HG02610 (cell line): ENCODE data around the gene IER2.
A peak's percentile ranks its signal among the peaks of the same experiment; 100 is the strongest.
"Not testable (repeated sequence)": the region's sequence is repeated elsewhere in the genome, so short reads cannot be mapped to it uniquely, and the experiment has no call there.

Experiments used
- ATAC-seq: cut with Tn5 transposase; IDR thresholded peaks from one replicate; pipeline ENCODE4 v1.9.1; 2021; ENCODE audit warnings: mild to moderate bottlenecking, moderate library complexity; ENCODE audit not compliant: unreplicated experiment

Gene IER2

GRCh38 chr19:13138171-13138915, 11.9 kb upstream of the IER2 start:
- no peak for ATAC-seq

- no peak for ATAC-seq
Measured at GRCh38 chr19:13138916-13139198, 11.4 kb upstream of the IER2 start.

GRCh38 chr19:13139633-13140311, 10.4 kb upstream of the IER2 start:
- ATAC-seq, result no peak

DNA sequence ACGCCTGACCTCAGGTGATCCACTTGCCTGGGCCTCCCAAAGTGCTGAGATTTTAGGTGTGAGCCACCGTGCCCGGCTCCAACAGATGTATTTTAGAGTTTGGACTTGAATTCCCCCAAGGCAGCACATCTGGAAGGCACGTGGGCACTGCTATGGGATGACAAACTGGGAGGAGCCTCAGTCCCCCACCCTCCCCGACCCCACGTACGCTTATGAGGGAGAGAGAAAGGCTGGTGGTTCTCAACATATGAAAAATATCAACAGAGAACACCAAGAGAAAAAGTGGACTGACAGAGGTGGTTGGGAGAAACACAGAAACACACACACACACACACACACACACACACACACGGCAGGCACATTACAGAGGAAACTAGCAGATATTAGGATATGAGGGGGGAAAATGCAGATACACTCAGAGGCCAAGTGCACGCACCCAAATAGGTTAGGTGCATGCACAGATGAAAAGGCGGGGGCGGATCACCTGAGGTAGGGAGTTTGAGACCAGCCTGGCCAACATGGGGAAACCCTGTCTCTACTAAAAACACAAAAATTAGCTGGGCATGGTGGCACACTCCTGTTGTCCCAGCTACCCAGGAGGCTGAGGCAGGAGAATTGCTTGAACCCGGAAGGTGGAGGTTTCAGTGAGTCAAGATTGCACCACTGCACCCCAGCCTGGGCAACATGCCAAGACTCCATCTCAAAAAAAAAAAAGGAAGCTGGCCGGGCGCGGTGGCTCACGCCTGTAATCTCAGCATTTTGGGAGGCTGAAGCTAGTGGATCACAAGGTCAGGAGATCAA, 3.2 kb upstream of the IER2 start:
- ATAC-seq, result no peak

DNA sequence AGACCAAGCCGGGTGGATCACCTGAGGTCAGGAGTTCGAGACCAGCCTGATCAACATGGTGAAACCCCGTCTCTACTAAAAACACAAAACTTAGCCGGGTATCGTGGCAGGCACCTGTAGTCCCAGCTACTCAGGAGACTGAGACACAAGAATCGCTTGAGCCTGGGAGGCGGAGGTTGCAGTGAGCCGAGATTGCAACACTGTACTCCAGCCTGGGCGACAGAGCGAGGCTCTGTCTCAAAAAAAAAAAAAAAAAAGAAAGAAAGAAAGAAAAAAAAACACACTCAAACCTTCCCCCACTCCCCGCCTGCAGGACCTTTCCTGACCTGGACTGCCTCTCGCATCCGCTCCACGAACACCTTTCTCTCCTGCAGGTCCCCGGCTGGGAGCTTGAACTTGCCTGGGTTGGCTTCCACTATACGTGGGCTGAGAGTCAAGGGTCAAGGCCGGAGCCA, 1.0 kb upstream of the IER2 start:
- ATAC-seq, result not testable (repeated sequence)

DNA sequence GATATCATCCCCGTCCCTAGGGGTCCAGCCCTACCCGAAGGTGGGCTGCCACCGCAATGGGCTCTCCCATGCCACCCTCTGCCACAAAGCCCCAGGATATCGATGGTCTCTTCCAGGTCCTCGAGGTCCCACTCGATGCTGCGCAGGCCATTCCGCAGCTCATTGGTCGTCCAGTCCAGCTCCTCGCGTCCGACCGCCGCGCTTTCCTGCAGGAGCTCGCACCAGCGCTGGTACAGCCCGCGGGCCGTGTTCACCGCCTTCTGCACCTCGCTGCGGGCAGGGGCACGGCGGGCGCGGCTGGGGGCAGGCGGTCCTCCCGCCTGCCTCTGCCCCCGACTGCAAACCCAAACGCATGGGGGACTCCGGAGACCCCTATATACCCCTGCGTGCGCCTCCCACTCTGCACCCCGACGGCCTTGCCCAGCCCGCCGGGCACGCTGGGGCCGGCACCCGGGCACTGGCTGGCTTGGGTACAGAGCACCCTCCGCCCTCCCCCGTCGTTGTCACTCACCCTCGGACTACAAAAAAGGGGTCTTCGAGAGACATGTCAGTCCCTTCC, 504 bp upstream of the IER2 start:
- no peak for ATAC-seq

DNA sequence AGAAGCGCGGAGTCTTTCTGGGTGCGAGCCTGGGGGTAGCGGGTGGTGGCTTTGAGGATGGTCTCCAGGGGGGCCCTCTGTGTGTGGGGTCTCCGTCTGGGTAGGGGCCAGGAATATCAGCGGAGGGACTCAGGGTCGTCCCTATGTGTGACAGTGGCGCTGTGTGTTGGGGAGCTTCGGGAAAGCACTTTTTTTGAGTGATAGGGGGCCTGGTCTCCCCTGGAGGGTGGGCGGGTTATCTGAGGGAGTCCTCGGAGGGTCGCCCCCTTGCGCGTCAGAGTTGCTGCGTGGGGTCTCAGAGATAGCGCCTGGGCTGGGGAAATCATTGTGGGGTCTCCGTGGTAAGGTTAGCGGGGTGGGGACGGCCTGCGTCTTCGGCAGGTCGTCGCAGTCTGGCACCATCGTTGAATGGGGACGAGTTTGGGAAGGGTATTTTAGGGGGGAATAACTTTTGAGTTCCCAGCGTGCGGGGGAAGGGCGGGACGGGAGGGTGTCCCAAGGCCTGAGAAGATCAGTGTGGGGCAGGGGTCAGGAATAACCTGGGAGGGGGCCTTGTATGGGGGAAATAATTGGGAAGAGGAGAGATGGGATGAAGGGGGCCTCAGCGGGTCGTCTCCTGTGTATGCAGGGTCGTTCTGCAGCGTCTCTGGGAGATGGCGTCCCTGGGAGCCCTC, 857 bp downstream of the IER2 start:
- ATAC-seq, result no peak

DNA sequence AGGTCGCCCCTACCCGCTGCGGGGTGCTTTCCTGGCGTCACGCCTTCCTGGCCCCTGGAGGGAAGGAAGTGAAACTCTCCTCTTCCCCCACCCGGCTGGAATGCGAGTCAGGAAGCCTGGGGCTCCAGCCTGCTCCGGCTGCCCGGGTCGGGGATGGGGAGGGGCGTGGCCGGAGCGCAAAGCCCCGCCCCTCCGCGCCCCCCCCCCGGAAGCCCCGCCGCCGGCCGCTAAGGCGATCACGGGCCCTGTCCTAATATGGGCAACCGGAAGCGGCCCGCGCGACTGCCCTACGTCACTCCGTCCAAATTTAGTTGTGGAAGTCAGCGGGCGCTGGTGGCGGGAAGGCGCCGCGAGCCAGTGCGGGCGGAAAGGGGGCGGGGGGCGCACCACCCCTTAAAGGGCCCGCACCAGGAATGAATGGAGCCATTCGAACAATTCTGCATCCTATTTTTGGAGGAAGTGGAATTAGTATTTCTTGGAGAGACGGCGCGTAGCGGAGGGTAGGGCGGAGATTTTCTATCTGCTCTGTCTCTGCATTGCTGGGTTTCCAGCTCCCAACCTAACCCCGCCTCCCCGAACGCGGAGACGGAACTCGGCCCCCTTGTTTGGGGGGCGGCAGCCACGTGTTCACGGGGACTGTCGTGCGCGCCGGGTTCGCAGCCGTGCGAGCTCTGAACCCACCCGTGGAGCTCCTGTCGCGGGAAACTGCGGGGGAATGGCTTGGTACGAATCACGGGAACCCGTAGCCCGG, 1.6 kb downstream of the IER2 start:
- peak; percentile 37 for ATAC-seq

GRCh38 chr19:13152356-13152973, 2.3 kb downstream of the IER2 start:
- ATAC-seq, result peak; percentile 10

- ATAC-seq, result peak; percentile 23
Measured at GRCh38 chr19:13152974-13153568, 2.9 kb downstream of the IER2 start.

DNA sequence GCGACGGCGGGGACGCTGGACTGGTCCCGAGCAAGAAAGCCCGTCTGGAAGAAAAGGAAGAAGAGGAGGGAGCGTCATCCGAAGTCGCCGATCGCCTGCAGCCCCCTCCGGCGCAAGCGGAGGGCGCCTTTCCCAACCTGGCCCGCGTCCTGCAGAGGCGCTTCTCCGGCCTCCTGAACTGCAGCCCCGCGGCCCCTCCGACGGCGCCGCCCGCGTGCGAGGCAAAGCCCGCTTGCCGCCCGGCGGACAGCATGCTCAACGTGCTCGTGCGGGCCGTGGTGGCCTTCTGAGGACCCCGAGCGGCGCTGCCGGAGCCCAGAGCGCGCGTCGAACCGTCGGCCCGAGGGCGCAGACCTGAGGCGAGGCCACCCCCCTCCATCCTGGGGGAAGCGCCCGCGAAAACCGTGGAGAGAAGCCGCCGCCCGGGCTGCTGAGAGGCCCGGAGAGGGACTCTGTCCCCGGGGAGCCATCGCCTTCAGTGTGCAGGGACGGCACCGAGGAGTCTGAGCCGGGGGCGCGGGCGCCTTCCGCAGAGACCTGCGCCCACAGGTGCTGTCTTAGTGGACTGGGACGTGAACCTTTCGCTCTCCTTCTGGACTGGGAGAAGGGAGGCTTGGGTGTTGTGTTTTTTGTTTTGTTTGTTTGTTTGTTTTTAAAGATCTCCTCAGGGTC, 3.5 kb downstream of the IER2 start:
- ATAC-seq, result no peak

- no peak for ATAC-seq
Measured at GRCh38 chr19:13154241-13154778, 4.1 kb downstream of the IER2 start.

DNA sequence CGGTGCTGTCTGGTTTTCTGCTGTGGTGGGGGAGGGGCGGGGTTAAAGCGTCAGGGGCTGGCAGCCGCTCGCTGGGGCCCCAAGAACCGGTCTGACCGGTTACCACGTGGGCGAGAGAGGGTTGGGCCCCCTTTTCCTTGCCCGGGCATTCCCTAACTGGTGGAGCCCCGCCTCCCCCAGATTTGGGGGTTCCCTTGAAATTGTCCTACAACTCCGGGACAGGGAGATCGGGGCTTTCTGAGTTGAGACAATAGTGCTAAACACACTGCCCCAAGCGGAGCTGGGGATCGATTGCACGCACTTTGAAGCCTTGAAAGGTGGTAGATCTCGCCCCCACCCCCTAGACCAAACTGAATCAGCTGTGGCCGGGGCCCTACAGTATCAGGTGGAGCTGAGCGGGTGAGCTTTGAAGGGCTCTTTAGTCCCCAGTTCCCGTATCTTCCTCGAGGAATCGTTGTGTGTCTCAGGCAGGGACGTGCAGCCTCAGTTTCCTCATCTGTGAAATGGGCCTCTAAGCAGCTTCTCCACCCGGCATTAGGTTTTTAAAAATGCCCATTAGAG, 4.8 kb downstream of the IER2 start:
- ATAC-seq, result no peak

DNA sequence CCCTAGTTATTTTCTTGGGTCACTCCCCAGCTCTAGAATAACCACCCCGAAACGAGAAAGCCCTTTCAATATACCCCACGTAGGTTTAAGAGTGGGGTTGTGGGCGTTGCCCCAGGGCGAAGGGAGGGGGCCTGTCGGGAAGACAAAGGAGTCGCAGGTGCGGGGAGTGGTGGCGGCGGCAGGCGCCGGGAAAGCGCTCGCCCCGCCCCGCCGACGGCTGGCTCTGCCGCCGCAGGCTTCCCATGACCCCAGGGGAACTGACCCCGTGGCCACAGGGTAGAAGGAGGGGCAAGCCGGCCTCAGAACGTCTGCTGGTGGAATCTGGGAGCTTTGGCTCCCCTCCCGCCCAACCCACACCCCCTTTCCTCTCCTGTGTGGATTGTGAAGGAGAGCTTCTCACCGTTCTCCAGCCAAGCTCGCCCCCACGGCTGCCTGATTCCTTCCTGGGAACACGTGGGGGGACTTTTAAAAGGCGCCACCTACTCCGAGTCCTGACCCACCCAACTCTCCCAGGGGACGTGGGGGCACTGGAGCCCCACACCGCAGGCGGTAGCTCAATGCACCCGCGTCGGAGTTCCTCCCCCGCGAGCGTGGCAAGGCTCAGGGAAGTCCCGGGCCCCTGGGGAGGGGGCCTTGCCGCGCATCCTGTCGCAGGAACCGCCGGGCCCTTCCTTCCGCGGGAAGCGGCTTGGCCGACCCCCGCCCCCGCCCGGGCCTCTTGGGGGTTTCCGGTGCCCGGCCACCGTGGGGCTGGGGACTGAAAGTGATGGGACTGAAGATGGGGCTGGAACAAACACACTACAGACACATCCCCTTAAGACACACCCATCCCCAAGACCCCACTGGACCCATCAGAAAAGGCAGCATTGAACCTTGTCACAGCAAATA, 5.5 kb downstream of the IER2 start:
- ATAC-seq, result peak; percentile 17

- no peak for ATAC-seq
Measured at GRCh38 chr19:13159713-13160112, 9.5 kb downstream of the IER2 start.

GRCh38 chr19:13160557-13160956, 10.3 kb downstream of the IER2 start:
- ATAC-seq, result no peak
